Articular chondrocyte of knee joint (primary cell): ENCODE results near the gene ORM1. TPM values are rescaled to one million over a fixed set of nuclear protein-coding genes. Genes with fewer than 3 reads are reported as not detected.

Experiments used
- total RNA-seq: library from RNA; depleted of rRNA; stranded (reverse); fragments of >200 nt; gene quantifications from 2 replicates; pipeline ENCODE4 v1.2.3, GENCODE V29; 2012

ORM1 gene
- total RNA-seq = not detected in 2 replicates

DNA sequence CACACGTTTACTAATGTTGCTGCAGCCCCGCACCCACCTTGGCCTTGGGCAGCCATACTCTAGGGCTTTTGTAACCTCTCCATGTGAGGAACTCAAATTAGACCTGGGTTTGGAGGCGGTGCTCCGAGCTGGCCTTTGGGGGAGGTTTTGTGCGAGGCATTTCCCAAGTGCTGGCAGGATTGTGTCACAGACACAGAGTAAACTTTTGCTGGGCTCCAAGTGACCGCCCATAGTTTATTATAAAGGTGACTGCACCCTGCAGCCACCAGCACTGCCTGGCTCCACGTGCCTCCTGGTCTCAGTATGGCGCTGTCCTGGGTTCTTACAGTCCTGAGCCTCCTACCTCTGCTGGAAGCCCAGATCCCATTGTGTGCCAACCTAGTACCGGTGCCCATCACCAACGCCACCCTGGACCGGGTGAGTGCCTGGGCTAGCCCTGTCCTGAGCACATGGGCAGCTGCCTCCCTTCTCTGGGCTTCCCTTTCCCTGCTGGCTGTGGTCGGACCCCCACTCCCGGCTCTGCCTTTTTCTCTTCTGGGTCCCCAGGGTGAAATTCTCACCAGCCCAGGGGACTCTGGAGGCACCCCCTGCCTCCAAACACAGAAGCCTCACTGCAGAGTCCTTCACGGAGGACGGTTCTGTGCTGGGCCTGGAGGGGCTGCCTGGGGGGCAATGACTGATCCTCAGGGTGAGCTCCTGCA, at the start of gene ORM1:
TSS of gene ORM1 (plus strand) at position 268 of the 701 bp plus-strand sequence. CDS start at position 304, 36 bp downstream.

DNA sequence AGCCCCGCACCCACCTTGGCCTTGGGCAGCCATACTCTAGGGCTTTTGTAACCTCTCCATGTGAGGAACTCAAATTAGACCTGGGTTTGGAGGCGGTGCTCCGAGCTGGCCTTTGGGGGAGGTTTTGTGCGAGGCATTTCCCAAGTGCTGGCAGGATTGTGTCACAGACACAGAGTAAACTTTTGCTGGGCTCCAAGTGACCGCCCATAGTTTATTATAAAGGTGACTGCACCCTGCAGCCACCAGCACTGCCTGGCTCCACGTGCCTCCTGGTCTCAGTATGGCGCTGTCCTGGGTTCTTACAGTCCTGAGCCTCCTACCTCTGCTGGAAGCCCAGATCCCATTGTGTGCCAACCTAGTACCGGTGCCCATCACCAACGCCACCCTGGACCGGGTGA, 6.7 kb downstream of the ORM1 start, which contains the start of gene ORM2:
TSS of gene ORM2 (plus strand) at position 245 of the 398 bp plus-strand sequence. CDS start at position 281, 36 bp downstream.

Other genes with a start within 250 kb of the ORM1 start
- gene AMBP, start 244.8 kb upstream of the ORM1 start, total RNA-seq = 0.11 and 0.26 TPM in 2 replicates
- gene KIF12, start 223.8 kb upstream of the ORM1 start, total RNA-seq = 0.11 TPM in 1 of 2 replicates, not detected in the other
- gene COL27A1, start 167.6 kb upstream of the ORM1 start, total RNA-seq = 14.5 and 21.2 TPM in 2 replicates
- not detected in 2 replicates for gene ORM2, start 6.8 kb downstream of the ORM1 start, total RNA-seq
- 11.9 and 13.3 TPM in 2 replicates for gene AKNA, start 64.9 kb downstream of the ORM1 start, total RNA-seq
- gene WHRN, start 182.4 kb downstream of the ORM1 start, total RNA-seq = 2.8 and 4.2 TPM in 2 replicates